Measurements from ENCODE around the gene LDB2.

LDB2 gene

DNA sequence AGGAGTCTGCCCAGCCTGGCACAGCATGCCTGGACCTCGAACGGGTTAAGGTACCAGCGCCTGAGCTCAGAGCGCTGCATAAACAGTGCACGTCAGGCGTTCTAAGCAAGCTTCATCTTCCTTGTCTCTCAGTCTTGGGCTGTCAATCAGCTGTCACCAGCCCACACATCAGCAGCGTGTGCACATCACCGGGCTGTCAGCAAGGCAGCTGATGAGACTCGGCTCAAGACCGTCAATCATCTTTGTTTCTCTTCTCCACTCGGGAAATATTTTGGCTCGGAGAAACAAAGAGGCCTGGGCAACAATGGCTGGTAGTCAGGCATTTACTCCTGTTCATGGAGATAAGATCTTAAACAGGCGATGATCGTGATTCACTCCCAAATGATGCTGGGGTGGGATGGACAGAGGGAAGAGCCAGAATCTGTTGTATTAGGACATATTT lies 141.3 kb downstream of the LDB2 start:
- no peak for DNase-seq (ENCODE audit: low read depth in 2 of 2)

DNA sequence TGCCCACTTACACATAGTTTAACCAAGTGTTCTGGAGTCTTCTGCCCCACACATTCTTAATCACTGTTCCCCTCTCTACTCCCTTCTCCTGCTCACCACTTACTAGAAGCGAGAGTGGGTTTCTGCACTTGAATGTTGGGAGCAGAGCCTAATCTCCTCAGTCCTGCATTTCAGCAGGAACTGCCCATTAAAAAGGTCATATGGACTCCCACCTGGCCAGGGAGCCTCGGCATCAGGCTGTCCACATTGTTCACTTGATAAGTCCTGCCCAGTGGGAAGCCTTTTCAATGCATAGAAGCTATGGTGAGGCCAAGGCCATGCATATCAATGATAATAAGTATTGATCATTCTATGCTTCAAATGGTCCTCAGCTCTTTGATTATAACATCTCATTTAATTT lies 144.3 kb downstream of the LDB2 start:
- DNase-seq (ENCODE audit: low read depth in 2 of 2), result no peak

DNA sequence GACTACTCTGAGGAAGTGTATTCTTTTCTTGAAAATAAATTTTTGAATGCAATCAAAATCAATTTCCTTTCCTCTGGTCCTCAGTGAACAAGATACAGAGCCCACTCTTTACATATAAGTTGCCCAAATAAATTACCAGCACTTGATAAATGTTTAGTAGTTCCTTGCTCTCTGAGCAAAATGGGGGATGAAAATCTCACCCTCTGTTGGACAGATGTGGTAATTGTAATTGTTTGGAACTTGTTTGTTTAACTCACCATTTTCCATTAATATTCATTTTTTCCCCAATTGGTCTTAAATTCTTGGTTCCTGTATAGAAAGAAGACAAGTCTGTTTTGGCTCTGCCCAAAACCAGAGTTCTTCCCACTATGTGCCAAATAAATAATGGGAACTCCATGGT lies 146.3 kb downstream of the LDB2 start:
- DNase-seq (ENCODE audit: low read depth in 2 of 2), result no peak

DNA sequence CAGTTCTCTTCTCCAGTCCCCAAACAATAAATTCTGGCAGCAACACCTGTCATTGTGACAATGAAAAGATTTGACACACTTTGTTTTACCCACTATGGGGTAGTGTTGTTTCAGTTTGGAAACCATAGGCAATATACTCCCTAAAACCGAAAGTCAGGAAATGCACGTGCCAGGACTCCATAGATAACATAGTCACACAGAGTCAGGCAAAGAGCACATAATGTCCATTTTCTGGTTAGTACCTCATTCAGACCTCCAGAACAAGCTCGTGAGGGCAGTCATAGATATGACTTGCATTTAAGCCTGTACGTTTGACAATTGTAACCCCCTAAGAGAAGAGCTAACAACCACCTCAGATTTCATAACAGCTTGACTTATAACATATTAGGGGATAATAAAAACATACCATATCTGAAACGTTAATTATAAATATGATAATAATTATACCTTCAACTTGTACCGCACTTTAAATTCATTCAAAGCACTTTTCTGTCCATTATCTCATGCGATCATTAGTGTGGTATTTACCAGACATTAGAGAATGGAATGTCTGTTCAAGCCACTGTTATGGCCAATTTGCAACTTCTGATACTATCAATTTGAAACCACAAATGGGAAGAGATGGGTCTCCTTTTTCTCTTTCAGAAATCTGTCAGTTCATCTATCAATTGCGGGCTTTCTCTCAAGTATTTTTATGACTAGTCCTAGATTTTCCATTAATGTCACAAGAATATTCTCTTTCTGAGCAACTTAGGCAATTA lies 147.4 kb downstream of the LDB2 start:
- DNase-seq (ENCODE audit: low read depth in 2 of 2), result no peak

DNA sequence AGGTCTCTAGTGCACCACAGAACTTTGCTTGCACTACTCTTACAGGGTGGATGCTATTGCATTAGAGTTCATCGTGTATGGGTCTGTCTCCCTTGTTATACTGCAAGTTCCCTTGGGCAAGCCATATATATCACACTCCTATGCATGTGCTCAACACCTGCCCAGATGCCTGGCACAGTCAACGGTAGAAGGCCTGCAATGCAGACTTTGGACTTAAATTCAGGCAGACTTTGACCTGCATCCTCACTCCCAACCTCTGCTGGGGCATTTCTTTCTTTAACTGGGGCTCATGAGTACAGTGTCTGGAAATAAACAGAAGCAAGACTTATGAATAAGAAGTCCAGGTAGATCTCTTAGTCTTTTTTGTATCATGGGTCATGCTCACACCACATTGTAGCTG lies 148.2 kb downstream of the LDB2 start:
- DNase-seq (ENCODE audit: low read depth in 2 of 2), result no peak

DNA sequence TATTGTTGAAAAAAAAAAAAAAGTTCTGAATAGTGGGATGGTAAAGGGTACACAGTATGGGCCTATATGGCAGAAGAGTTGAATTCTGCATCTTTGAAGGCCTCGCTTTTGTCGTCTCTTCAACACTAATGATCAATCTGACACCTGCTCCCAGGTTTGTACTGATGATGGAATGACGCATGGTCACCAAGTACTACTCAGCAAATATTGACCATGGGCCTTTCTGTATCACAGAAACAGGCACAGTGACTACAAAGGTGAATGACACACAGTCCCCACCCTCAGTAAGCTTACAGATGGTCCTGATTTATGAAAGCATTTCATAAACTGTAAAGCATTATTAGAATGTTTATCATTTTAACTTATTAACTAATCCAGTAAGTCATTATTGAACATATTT lies 152.6 kb downstream of the LDB2 start:
- no peak for DNase-seq (ENCODE audit: low read depth in 2 of 2)

DNA sequence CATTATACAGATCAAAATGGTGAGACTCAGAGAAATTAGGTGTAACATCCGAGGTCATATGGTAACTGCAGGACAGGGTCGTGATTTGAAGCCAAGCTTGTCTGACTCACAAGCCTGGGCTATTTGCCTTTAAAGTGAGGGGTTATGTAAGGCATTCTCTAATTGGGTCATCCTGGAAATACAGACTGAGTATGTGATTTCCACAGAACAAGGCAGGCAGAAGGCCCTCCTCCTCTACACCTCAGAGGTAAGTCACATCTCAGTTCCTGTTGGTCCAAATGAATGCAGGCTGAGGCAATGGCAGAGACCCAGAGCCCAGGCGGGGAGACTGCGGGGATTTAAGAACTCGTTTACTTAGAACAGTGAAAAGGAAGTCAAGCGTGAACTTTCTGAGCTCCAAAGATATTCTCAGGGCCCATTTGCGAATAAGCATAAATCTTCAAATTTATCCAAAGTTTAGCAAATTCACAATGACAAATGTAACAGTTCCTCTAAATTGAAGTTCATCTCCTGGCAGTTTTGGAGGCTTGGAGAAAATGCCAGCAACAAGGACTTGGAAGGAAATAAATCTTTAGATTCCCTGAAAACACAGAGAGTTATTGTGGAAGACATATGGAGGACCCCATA lies 153.3 kb downstream of the LDB2 start:
- no peak for DNase-seq (ENCODE audit: low read depth in 2 of 2)

DNA sequence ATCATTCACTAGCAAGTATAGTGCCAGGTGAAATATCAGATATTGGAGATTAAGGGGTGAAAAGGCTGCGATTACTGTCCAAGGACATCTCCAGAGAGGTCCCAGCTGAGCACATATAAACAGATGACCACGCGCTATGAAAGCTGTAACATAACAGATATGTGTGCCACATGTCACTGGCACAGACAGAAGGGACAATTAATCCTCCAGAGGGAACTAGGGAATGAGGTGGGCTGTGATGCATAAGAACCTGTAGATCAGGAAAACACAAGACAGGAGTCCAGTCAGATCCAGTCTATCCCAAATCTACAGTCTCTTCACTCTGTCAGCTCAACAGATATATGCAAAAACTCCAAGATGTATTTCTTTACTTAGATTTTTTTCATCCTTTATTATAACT lies 157.2 kb downstream of the LDB2 start:
- DNase-seq (ENCODE audit: low read depth in 2 of 2), result no peak

DNA sequence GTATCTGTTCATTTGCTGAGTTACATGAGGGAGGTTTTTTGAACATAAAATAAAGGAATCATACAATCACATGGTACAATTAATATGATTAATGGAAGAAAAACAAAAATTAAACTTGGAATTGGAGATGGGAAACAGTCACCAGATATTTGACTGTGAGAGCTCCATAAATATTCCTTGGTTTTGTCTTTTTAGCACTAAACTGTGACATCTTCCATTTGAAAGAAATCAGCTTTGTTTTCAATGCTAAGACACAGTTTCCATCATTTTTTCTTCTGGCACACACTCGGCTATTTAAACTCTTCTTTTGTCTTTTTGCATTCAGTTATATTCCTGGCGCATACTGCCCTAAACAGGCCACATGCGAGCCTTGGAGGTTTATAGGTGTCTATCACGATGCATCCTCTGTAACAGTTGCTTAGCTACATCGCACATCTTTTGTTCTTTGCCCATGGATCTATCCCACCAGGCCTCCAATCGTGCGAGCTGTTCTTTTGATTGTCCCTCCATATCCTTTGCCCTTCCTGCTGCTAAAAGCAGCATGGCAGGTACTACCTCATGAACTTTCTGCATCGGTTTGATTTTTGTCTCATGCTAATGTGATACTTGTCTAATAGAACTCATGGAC lies 158.3 kb downstream of the LDB2 start:
- no peak for DNase-seq (ENCODE audit: low read depth in 2 of 2)

DNA sequence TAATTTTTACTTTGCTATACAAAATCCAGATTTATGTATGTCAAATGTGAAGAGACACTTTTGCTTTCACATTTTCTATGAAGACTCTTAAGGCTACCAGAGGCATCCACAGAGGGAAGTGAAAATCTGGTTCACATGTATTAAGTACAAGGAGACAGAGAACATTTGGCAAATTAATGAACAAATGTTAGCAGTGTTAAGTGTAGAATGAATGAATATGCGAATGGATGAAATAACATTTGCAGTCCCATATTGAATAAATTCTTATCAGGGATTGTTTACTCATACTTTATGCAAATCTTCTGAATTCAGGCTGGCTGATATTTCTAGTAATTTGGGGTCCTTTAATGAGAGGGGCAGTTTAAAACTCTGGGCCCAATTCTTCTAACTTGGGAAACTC lies 159.9 kb downstream of the LDB2 start:
- no peak for DNase-seq (ENCODE audit: low read depth in 2 of 2)

DNA sequence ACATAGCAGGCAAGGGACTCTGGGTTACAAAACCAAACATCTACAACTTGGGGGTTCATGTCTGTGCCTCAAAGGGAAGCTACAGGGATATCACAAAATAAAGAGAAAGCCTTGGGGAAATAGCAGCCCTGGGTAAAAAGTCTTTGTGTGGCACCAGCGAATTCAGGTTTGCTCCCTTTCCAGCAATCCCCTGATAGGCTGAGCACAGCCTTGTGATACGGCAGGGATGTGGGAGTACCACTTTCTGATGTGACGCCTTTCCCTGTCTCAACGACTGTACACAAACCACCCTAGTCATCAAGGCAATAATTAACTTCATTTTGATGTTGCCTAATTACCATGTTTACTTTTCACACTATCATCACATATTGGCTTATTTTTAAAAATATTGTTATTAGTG lies 164.9 kb downstream of the LDB2 start:
- no peak for DNase-seq (ENCODE audit: low read depth in 2 of 2)

DNA sequence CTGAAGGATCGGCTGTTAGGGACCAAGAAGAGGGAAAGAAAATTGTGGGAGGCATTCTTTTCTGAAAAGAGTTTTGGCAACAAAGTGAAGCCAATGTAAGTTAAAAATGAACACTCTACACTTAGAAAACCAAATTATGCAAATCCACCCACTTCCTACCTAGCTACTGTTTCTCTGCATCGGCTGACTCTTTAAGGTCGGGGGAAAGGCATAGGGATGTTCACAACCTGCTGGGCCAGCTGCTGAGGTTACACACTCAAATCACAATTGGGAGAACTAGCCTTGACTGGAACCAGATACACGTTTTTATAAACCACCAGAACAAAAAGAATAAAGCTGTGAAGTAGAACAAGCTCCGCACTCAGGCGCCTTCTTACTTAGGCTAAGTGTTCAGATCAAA lies 165.7 kb downstream of the LDB2 start:
- DNase-seq (ENCODE audit: low read depth in 2 of 2), result no peak

DNA sequence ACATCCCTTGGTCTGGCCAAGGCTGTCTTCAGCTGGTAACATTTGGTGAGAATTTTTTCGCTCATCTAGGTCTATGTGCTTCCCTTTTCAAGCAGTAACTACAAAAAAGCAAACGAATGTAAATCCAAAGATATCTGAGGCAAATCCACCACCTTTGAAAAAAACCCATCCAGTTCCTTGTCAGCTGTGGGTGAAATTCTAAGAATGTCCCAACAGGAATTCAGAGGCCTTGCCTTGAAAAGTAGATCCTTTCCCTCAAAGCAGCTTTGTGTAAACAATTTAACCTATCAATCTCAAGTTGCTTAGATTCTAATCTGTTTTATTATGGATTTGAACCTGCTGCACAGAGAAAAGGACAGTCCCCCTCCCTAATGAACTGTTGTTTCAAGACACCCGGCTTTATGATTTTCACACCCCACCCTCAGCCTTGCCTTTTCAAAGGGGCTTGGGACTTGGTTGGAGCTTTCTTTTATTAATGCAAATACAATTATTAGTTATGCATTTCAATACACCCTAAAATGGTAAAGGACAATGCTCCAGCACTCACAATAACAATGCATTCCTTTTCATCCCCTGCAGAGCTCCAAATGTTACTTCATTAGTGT lies 166.6 kb downstream of the LDB2 start:
- no peak for DNase-seq (ENCODE audit: low read depth in 2 of 2)

DNA sequence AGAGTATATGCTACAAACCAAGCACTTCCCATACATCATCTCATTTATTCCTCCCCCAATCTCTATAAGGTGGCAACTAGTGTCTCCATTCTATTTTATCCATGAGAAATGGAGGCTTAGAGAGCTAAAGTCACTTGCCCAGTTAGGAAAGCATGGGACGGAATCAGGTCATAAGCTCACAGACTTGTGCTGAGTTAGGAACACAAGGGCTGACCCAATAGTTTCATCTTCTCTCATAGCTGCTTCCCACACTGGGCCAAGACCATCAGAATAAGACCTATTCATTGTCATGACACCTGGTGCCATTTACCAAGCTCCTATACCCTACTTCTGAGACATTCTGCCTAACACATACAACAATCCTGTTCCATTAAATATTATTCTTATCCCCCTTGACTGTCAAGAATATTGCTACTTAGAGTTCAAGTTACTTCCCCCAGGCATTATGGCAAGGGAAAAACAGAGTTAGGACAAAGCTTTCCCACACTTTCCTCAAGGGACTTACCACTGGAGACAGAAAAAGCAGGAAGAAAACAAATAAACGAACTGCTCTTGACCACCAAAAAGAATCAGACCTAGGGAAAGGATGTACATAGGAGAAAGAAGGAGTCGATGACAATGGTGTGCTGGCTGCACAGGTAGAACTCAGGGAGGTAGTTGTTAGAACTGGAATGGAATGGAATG lies 167.8 kb downstream of the LDB2 start:
- DNase-seq (ENCODE audit: low read depth in 2 of 2), result no peak

DNA sequence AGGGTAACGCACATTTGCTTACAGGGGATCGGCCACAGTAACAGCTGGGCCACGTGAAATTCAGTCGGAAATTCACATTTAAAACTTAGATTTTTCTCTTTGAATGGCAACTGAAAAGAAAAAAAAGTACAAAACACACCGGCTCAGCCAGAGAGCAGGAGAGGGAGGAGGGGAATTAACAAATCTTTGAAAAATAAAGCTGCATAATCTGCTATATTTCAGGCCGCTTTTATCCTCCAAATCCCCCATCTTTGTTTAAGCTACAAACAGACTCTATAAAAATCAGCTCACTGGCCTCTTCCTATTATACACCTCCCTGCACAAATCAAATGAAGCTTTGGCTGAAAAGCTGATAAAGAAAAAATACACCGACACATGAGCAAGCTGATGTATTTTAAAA lies 169.1 kb downstream of the LDB2 start:
- DNase-seq (ENCODE audit: low read depth in 2 of 2), result no peak

DNA sequence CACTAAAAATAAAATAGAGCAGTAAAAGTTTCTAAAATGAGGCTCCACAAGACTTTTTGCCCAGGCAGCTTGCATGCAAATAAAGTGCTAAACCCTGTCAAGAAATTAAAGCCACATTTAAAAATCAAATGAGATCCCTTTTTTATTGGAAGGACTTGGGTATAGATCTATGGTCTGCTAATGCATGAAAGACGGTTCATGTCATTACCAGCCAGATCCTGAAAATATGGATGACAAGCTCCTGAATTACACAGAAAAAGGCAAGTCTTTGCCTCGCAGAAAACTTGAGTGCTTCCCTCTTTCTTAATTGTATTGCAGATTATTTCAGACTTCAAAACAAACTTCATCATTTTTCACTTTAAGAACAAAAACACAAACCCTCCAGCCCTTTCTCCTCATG lies 169.6 kb downstream of the LDB2 start:
- no peak for DNase-seq (ENCODE audit: low read depth in 2 of 2)

DNA sequence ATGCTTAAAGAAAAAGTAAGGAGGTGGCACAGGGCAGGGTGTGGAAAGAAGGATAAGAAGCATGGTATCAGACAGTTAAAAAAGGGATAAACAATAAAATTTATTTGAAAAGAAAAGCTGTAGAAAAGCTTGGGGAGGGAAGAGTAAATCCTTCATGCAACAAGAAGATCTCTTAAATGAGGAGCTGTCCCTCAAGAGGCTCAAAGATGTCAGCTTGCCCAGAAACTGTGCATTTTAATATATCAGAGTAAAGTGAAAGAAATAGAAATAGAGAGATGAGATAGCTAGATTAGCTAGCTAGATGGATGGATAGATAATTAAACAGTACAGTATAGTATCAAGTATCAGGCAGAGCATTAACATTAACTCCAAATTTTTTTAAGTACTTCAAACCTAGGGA lies 170.3 kb downstream of the LDB2 start:
- DNase-seq (ENCODE audit: low read depth in 2 of 2), result no peak

DNA sequence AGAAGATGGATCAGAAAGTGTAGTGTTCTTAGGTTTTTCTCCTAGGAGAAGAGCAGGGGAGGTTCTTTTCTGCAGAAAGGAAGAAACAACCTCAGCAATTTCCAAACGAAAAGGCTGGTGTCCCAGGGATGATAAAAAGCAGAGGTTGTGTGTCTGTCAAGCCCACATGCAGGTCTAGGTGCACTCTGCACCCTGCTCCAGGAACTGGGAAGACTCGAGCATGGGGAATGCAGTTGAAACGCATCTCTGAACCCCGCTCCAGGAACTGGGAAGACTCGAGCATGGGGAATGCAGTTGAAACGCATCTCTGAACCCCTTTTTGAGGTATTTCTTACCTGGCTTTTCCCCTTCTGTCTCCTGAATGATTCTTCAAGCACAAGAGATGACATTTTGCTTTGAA lies 171.2 kb downstream of the LDB2 start:
- DNase-seq (ENCODE audit: low read depth in 2 of 2), result no peak

DNA sequence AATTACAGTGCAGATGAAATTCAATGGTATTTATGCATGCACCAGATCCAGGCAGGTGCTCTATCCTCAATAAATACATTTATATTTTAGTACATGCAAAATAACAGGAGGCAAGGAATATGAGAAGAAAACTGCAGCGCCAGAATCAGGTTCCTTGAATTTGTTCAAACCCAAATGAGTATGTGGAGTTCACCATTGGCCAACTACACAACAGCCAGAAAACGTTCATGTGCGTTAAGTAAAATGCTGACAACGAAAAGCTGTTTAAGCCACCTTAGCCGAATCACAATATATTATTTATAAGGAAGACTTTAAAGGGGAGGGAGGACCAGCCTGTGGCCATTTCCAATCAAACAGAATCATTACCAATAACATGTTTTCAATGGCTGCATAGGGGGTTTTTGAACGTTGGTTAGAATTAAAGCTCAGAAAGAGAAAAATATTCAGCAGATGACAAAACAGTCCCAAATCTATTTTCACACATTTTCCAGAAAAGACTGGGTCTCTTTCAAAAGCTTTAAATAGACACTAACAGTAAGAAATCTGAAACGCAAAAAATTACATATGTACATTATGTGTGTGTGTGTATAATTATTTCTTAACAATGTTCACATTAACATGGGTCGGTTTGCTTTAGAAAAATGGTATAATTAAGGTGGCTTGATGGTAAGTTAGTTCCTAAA lies 171.9 kb downstream of the LDB2 start:
- DNase-seq (ENCODE audit: low read depth in 2 of 2), result no peak

DNA sequence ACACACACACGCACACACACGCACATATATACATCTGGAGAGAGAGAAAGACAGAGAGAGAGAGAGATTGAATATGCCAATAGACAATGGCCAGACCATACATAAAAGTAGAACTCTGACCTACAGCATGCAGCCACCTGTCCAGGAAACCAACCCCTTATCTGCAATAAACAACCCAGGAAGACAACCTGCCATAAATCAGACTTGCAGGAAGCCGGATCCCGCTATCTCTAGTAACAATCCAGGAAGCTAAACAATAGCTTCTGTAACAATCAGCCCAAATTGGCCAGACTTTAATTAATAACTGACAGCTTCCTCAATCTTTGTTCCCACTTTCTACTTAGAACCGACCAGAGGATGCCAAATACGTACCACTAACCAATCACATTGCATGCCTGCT lies 173.2 kb downstream of the LDB2 start:
- DNase-seq (ENCODE audit: low read depth in 2 of 2), result no peak

DNA sequence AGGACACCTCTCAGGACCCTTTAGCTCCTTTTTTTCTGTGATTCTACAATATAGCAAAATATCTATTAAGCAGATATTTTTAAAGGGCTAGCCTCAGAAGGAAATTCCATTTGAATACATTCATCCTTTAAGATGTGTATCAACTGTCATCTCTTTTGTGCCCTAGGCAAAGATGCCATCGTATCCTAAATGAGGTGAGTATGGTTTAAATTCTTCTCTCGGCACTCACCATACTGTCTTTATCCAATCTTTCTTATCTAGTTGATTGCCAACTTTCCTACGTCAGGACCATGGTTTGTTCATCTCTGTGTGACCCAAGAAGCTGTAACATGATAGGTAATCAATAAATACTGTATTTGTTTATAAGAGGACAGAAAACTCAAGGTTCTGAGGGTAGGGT lies 176.0 kb downstream of the LDB2 start:
- DNase-seq (ENCODE audit: low read depth in 2 of 2), result no peak
